K562 (cell line): ENCODE results near the gene PSRC1. TPM values are rescaled to one million over a fixed set of nuclear protein-coding genes. Genes with fewer than 3 reads are reported as not detected.

Experiments used
- CBFA2T3 ChIP-seq: fragments of 450-650 bp; IDR thresholded peaks from 2 replicates; pipeline ENCODE4 v1.6.1; 2017
- ETV1 ChIP-seq: fragments of 450-650 bp; conservative IDR thresholded peaks from 2 replicates; pipeline ENCODE4 v1.6.1; 2016; ENCODE audit warnings: missing genetic modification characterization, control low read depth, low read depth, missing compliant biosample characterization
- ETV5 ChIP-seq: sonication (generic); formaldehyde crosslinking; IDR thresholded peaks from 2 replicates; pipeline ENCODE4 v1.4.0; 2020; ENCODE audit warnings: low read depth, mild to moderate bottlenecking, missing genetic modification reagents
- FOXA1 ChIP-seq: fragments of 450-650 bp; IDR thresholded peaks from 2 replicates; pipeline ENCODE4 v1.6.1; 2016; ENCODE audit warnings: mild to moderate bottlenecking, borderline replicate concordance
- MAFG ChIP-seq: fragments of 450-650 bp; conservative IDR thresholded peaks from 2 replicates; pipeline ENCODE4 v1.6.1; 2016; ENCODE audit warnings: missing genetic modification characterization, missing compliant biosample characterization
- NR2F6 ChIP-seq: fragments of 450-650 bp; formaldehyde crosslinking; IDR thresholded peaks from 2 replicates; pipeline ENCODE4 v1.4.0; 2020; ENCODE audit warnings: mild to moderate bottlenecking
- POLR2G ChIP-seq: fragments of 200-400 bp; formaldehyde crosslinking; IDR thresholded peaks from 2 replicates; pipeline ENCODE4 v1.6.1; 2017; ENCODE audit warnings: low read depth, mild to moderate bottlenecking, antibody characterized with exemption, low read length, moderate library complexity
- RB1 ChIP-seq: fragments of 450-650 bp; IDR thresholded peaks from 2 replicates; pipeline ENCODE4 v1.6.1; 2017; ENCODE audit warnings: low read depth, mild to moderate bottlenecking
- ZFP1 ChIP-seq: fragments of 450-650 bp; formaldehyde crosslinking; IDR thresholded peaks from 2 replicates; pipeline ENCODE4 v1.4.0; 2020; ENCODE audit warnings: mild to moderate bottlenecking, mixed read lengths
- ZKSCAN1 ChIP-seq: fragments of 150-350 bp; IDR thresholded peaks from 2 replicates; pipeline ENCODE4 v1.6.1; 2016; ENCODE audit warnings: low read depth, low read length
- ZNF282 ChIP-seq: sonication (generic); formaldehyde crosslinking; IDR thresholded peaks from 2 replicates; pipeline ENCODE4 v1.8.1; 2023; ENCODE audit warnings: missing genetic modification reagents
- ZNF507 ChIP-seq: conservative IDR thresholded peaks from 2 replicates; pipeline ENCODE4 v1.6.1; 2017; ENCODE audit warnings: missing genetic modification characterization, missing compliant biosample characterization
- polyA plus RNA-seq, 8 experiments: library from polyadenylated mRNA; depleted of rRNA in 4 of 8; stranded (reverse) in 5 of 8; unstranded in 3 of 8; fragments of >200 nt; fragmentation: Nextera tagmentation in 2 of 8; fragmentation: Illumina TruSeq in 1 of 8; extraction: Ambion mirVana in 2 of 8; extraction: Trizol in 1 of 8; gene quantifications; 2 replicates each; pipeline versions ENCODE4 v1.2.1 to v1.2.3, GENCODE V29; 2011 to 2014; ENCODE audit warnings: inconsistent platforms in 1 of 8, missing spikeins in 1 of 8
- total RNA-seq, 7 experiments: library from RNA; depleted of rRNA in 6 of 7; stranded (reverse); fragments of >200 nt in 6 of 7; fragmentation: Illumina TruSeq in 2 of 7; extraction: Trizol in 2 of 7; gene quantifications; 2 replicates each; pipeline versions ENCODE4 v1.2.1 to v1.2.3, GENCODE V29; 2011 to 2021; ENCODE audit warnings: low replicate concordance in 1 of 7
- TF ChIP-seq, protein P1 (sequence below): fragments of 200-600 bp; sonication (generic); IDR thresholded peaks from one replicate; pipeline ENCODE4 v1.6.1; 2012; ENCODE audit warnings: mild to moderate bottlenecking, low read depth, low read length, inconsistent platforms
- TF ChIP-seq, protein P2 (sequence below): fragments of 250-450 bp; sonication (Bioruptor Pico); IDR thresholded peaks from 2 replicates; pipeline ENCODE4 v1.9.0; 2021; ENCODE audit warnings: mild to moderate bottlenecking
- TF ChIP-seq, protein P3 (sequence below): fragments of 450-650 bp; IDR thresholded peaks from 2 replicates; pipeline ENCODE4 v1.6.1; 2017; ENCODE audit warnings: mild to moderate bottlenecking, moderate library complexity

PSRC1 gene
- total and polyA plus RNA-seq, 9 of the 15 experiments (the other 6 are each of a cell fraction or from before 2014, with no cell fraction given) = 6.5 to 65.2 (median 39.3) TPM

DNA sequence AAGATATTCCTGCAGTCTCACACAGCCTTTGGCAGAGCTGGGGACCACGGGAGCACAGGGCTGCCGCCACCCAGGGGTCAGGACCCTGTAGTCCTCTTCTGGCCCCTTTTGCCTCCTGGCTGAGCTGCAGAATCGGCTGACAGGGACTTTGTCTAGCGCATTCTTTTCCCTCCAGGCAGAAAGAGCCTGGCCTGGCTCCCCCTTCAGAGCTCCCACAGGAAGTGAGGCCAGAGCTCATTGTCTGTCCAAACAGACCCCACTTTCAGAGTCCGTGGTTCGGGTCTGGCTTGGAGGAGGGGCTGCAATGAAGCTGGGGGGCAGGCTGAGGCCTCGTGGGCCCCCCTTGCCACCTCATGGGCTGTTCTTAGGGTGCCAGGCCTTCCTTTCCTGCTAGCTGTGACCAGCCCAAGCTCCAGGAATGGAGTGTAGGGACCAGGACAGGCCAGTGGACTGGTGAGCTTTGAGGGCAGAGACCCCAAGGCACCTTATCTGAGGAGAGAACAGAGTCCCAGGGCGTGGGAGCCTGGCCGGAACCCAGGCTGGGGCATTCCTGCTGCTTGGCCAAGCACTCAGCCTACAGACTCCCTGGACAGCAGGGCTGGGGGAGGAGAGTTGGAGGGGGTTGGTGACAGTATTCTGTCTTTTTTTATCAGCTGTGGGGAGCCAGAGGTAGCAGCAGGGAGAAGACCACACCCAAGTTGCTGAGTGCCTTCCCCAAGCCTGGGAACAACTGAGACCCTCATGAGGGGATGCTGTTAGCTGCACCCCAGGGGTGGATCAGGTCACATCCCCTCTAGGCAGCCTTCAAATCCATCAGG lies 28.9 kb downstream of the PSRC1 start (continued):
- TF ChIP-seq, protein P1, sequence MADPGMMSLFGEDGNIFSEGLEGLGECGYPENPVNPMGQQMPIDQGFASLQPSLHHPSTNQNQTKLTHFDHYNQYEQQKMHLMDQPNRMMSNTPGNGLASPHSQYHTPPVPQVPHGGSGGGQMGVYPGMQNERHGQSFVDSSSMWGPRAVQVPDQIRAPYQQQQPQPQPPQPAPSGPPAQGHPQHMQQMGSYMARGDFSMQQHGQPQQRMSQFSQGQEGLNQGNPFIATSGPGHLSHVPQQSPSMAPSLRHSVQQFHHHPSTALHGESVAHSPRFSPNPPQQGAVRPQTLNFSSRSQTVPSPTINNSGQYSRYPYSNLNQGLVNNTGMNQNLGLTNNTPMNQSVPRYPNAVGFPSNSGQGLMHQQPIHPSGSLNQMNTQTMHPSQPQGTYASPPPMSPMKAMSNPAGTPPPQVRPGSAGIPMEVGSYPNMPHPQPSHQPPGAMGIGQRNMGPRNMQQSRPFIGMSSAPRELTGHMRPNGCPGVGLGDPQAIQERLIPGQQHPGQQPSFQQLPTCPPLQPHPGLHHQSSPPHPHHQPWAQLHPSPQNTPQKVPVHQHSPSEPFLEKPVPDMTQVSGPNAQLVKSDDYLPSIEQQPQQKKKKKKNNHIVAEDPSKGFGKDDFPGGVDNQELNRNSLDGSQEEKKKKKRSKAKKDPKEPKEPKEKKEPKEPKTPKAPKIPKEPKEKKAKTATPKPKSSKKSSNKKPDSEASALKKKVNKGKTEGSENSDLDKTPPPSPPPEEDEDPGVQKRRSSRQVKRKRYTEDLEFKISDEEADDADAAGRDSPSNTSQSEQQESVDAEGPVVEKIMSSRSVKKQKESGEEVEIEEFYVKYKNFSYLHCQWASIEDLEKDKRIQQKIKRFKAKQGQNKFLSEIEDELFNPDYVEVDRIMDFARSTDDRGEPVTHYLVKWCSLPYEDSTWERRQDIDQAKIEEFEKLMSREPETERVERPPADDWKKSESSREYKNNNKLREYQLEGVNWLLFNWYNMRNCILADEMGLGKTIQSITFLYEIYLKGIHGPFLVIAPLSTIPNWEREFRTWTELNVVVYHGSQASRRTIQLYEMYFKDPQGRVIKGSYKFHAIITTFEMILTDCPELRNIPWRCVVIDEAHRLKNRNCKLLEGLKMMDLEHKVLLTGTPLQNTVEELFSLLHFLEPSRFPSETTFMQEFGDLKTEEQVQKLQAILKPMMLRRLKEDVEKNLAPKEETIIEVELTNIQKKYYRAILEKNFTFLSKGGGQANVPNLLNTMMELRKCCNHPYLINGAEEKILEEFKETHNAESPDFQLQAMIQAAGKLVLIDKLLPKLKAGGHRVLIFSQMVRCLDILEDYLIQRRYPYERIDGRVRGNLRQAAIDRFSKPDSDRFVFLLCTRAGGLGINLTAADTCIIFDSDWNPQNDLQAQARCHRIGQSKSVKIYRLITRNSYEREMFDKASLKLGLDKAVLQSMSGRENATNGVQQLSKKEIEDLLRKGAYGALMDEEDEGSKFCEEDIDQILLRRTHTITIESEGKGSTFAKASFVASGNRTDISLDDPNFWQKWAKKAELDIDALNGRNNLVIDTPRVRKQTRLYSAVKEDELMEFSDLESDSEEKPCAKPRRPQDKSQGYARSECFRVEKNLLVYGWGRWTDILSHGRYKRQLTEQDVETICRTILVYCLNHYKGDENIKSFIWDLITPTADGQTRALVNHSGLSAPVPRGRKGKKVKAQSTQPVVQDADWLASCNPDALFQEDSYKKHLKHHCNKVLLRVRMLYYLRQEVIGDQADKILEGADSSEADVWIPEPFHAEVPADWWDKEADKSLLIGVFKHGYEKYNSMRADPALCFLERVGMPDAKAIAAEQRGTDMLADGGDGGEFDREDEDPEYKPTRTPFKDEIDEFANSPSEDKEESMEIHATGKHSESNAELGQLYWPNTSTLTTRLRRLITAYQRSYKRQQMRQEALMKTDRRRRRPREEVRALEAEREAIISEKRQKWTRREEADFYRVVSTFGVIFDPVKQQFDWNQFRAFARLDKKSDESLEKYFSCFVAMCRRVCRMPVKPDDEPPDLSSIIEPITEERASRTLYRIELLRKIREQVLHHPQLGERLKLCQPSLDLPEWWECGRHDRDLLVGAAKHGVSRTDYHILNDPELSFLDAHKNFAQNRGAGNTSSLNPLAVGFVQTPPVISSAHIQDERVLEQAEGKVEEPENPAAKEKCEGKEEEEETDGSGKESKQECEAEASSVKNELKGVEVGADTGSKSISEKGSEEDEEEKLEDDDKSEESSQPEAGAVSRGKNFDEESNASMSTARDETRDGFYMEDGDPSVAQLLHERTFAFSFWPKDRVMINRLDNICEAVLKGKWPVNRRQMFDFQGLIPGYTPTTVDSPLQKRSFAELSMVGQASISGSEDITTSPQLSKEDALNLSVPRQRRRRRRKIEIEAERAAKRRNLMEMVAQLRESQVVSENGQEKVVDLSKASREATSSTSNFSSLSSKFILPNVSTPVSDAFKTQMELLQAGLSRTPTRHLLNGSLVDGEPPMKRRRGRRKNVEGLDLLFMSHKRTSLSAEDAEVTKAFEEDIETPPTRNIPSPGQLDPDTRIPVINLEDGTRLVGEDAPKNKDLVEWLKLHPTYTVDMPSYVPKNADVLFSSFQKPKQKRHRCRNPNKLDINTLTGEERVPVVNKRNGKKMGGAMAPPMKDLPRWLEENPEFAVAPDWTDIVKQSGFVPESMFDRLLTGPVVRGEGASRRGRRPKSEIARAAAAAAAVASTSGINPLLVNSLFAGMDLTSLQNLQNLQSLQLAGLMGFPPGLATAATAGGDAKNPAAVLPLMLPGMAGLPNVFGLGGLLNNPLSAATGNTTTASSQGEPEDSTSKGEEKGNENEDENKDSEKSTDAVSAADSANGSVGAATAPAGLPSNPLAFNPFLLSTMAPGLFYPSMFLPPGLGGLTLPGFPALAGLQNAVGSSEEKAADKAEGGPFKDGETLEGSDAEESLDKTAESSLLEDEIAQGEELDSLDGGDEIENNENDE = no peak
- TF ChIP-seq, protein P2, sequence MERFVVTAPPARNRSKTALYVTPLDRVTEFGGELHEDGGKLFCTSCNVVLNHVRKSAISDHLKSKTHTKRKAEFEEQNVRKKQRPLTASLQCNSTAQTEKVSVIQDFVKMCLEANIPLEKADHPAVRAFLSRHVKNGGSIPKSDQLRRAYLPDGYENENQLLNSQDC (CRISPR knock-in tag) = no peak
- TF ChIP-seq ZFP1 (no peak), ETV5 (CRISPR knock-in tag) (peak; percentile 66; the same call in 1 of the 2 replicates), MAFG (no peak), FOXA1 (no peak), ZKSCAN1 (no peak), ETV1 (tag) (peak; percentile 41; the same call in 1 of the 2 replicates), ZNF507 (tag) (no peak), POLR2G (peak; percentile 16; the same call in 1 of the 2 replicates), CBFA2T3 (peak; percentile 54), ZNF282 (CRISPR knock-in tag) (no peak), NR2F6 (no peak), RB1 (0 out of 2 replicates have a peak, but pooled peaks have one; percentile 31)
- TF ChIP-seq, protein P3, sequence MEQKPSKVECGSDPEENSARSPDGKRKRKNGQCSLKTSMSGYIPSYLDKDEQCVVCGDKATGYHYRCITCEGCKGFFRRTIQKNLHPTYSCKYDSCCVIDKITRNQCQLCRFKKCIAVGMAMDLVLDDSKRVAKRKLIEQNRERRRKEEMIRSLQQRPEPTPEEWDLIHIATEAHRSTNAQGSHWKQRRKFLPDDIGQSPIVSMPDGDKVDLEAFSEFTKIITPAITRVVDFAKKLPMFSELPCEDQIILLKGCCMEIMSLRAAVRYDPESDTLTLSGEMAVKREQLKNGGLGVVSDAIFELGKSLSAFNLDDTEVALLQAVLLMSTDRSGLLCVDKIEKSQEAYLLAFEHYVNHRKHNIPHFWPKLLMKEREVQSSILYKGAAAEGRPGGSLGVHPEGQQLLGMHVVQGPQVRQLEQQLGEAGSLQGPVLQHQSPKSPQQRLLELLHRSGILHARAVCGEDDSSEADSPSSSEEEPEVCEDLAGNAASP = no peak
